GM12878 (cell line): Measurements from ENCODE around the gene ACTR5. TPM values are rescaled to one million over a fixed set of nuclear protein-coding genes. Genes with fewer than 3 reads are reported as not detected.

Experiments used
- ATAC-seq: fragments of 200-7000 bp; cut with Tn5 transposase; 3 replicates; pipeline ENCODE4 v1.9.1; 2020; ENCODE audit warnings: mild to moderate bottlenecking, moderate library complexity
- BruUV-seq: library from RNA; stranded (reverse); fragments of 400-500 nt; replicated peaks from 2 replicates; lab custom pipeline; 2021; lab: Mats Ljungman, UMichigan
- CTCF ChIA-PET: fragments of 300-600 bp; sonication (Branson Sonifier 250); formaldehyde crosslinking; extraction: SDS; loops from one replicate; lab custom pipeline; 2021; ENCODE audit warnings: inconsistent platforms; lab: Yijun Ruan, JAX
- POLR2A ChIA-PET: fragments of 350-600 bp; formaldehyde crosslinking; extraction: SDS; loops from one replicate; lab custom pipeline; 2021; ENCODE audit warnings: inconsistent platforms; lab: Charles Lee
- RAD21 ChIA-PET: fragments of 300-600 bp; sonication (Branson Sonifier 250); formaldehyde crosslinking; loops from one replicate; lab custom pipeline; 2023; ENCODE audit warnings: antibody characterized with exemption; ENCODE audit not compliant: unreplicated experiment; lab: Charles Lee
- SMC1A ChIA-PET: fragments of 300-600 bp; sonication (Branson Sonifier 250); formaldehyde crosslinking; loops from one replicate; lab custom pipeline; 2023; ENCODE audit not compliant: unreplicated experiment, uncharacterized antibody; lab: Charles Lee
- DNase-seq: peaks from one replicate; pipeline ENCODE4 v3.0.0-alpha.2; 2011; ENCODE audit warnings: low read depth, low spot score
- FAIRE-seq: peaks from 3 replicates; lab custom pipeline; 2011; peaks lifted over from hg19 to GRCh38; lab: Jason Lieb, UNC
- H2AFZ ChIP-seq: 2 replicates; pipeline ENCODE4 v1.6.0; 2011; ENCODE audit warnings: low read depth, low read length, control low read depth; ENCODE audit not compliant: control insufficient read depth
- H3K27ac ChIP-seq: 2 replicates; pipeline ENCODE4 v1.5.1; 2011; ENCODE audit warnings: control low read depth; ENCODE audit not compliant: control insufficient read depth, insufficient read depth
- H3K27me3 ChIP-seq, 2 experiments: replicated peaks in 1 of 2; 2 replicates each; pipeline versions ENCODE4 v1.6.0 to v1.6.1; 2011; ENCODE audit warnings: low read length in 1 of 2; ENCODE audit not compliant: control insufficient read depth in 2 of 2, insufficient read depth in 2 of 2
- H3K36me3 ChIP-seq, 2 experiments: 2 replicates each; pipeline ENCODE4 v1.5.1; 2011; ENCODE audit warnings: low read length in 1 of 2; ENCODE audit not compliant: control insufficient read depth in 2 of 2, insufficient read depth in 2 of 2
- H3K4me1 ChIP-seq: 2 replicates; pipeline ENCODE4 v1.6.1; 2011; ENCODE audit warnings: mild to moderate bottlenecking, low read length, moderate library complexity, mixed read lengths; ENCODE audit not compliant: control insufficient read depth, insufficient read depth
- H3K4me2 ChIP-seq: 2 replicates; pipeline ENCODE4 v1.6.0; 2011; ENCODE audit warnings: control low read depth; ENCODE audit not compliant: control insufficient read depth, insufficient read depth
- H3K4me3 ChIP-seq: fragments of 200-600 bp; sonication (generic); 2 replicates; pipeline ENCODE4 v1.5.1; 2016
- H3K79me2 ChIP-seq: 2 replicates; pipeline ENCODE4 v1.6.0; 2011; ENCODE audit warnings: low read length; ENCODE audit not compliant: control insufficient read depth, insufficient read depth
- H3K9ac ChIP-seq: 2 replicates; pipeline ENCODE4 v1.8.0; 2011; ENCODE audit warnings: low read length, control low read depth, mixed read lengths; ENCODE audit not compliant: control insufficient read depth, insufficient read depth
- H3K9me3 ChIP-seq: replicated peaks from 3 replicates; pipeline ENCODE4 v1.5.1; 2011; ENCODE audit warnings: mild to moderate bottlenecking, low read length; ENCODE audit not compliant: control insufficient read depth, insufficient read depth
- H4K20me1 ChIP-seq: 2 replicates; pipeline ENCODE4 v1.6.0; 2011; ENCODE audit not compliant: control insufficient read depth, insufficient read depth
- BCL11A ChIP-seq: IDR thresholded peaks from 2 replicates; pipeline ENCODE4 v1.6.1; 2011; ENCODE audit warnings: low read depth, low read length
- CTCF ChIP-seq, 3 experiments: IDR thresholded peaks in 2 of 3; conservative IDR thresholded peaks in 1 of 3; 2 replicates each; pipeline ENCODE4 v1.5.1; 2011; ENCODE audit warnings: low read depth in 3 of 3, low read length in 3 of 3, mild to moderate bottlenecking in 3 of 3, control low read depth in 2 of 3, moderate library complexity in 2 of 3, inconsistent platforms in 1 of 3, mixed read lengths in 1 of 3; ENCODE audit not compliant: control insufficient read depth in 2 of 3, insufficient read depth in 1 of 3; ENCODE audit errors: extremely low read depth in 1 of 3
- EZH2 ChIP-seq: IDR thresholded peaks from 2 replicates; pipeline ENCODE4 v1.6.1; 2012; ENCODE audit warnings: low read depth, mild to moderate bottlenecking, control low read depth, inconsistent platforms, low read length, borderline replicate concordance; ENCODE audit not compliant: control insufficient read depth
- MYC ChIP-seq: IDR thresholded peaks from 2 replicates; pipeline ENCODE4 v1.6.1; 2011; ENCODE audit warnings: mild to moderate bottlenecking, low read length, moderate library complexity, inconsistent platforms; ENCODE audit not compliant: insufficient read depth, insufficient replicate concordance, insufficient read length, severe bottlenecking
- RUNX3 ChIP-seq: IDR thresholded peaks from 2 replicates; pipeline ENCODE4 v1.6.1; 2012; ENCODE audit warnings: low read length, inconsistent platforms
- SMARCA5 ChIP-seq: fragments of 450-650 bp; IDR thresholded peaks from 2 replicates; pipeline ENCODE4 v1.6.1; 2017; ENCODE audit warnings: mild to moderate bottlenecking
- TBL1XR1 ChIP-seq: IDR thresholded peaks from 2 replicates; pipeline ENCODE4 v1.6.1; 2012; ENCODE audit warnings: low read depth, low read length, improper control_type of control experiment
- TCF3 ChIP-seq: IDR thresholded peaks from 2 replicates; pipeline ENCODE4 v1.6.1; 2012; ENCODE audit warnings: low read depth, mild to moderate bottlenecking, low read length, borderline replicate concordance; ENCODE audit not compliant: insufficient read depth
- WGBS: methylation state at CpG from one replicate; pipeline ENCODE4 v1.1.6; 2016; ENCODE audit warnings: low lambda C conversion rate; ENCODE audit not compliant: insufficient replicate concordance, insufficient coverage; ENCODE audit errors: missing lambda C conversion rate; 5-methylcytosine and 5-hydroxymethylcytosine counted together
- in situ Hi-C: fragments of 300-500 bp; cut with MboI; formaldehyde crosslinking; loops from 9 replicates; pipeline ENCODE4 v1.14.3; 2018; ENCODE audit warnings: mixed read lengths
- intact Hi-C: fragments of 100-400 bp; cut with micrococcal nuclease; formaldehyde crosslinking; loops from one replicate; pipeline ENCODE4 v1.14.2; 2022; ENCODE audit not compliant: unreplicated experiment
- polyA plus RNA-seq, 11 experiments: library from polyadenylated mRNA; depleted of rRNA in 4 of 11; unstranded in 6 of 11; stranded (reverse) in 5 of 11; fragments of >200 nt; fragmentation: Nextera tagmentation in 4 of 11; fragmentation: Illumina TruSeq in 1 of 11; extraction: Ambion mirVana in 4 of 11; extraction: Trizol in 1 of 11; gene quantifications; 1 replicate in 1 of 11; 2 replicates in 10 of 11; pipeline versions ENCODE4 v1.2.1 to v1.2.3, GENCODE V29; 2011 to 2016; ENCODE audit warnings: inconsistent platforms in 2 of 11, missing spikeins in 2 of 11, low read depth in 1 of 11
- total RNA-seq, 4 experiments: library from RNA; depleted of rRNA in 3 of 4; stranded (reverse); fragments of >200 nt in 3 of 4; fragmentation: Illumina TruSeq in 1 of 4; extraction: Trizol in 1 of 4; gene quantifications; 2 replicates each; pipeline versions ENCODE4 v1.2.1 to v1.2.3, GENCODE V29; 2013 to 2021
- TF ChIP-seq, protein P1 (sequence below): fragments of 450-650 bp; IDR thresholded peaks from 2 replicates; pipeline ENCODE4 v1.6.1; 2014; ENCODE audit warnings: mild to moderate bottlenecking

The ACTR5 gene
- total and polyA plus RNA-seq, 10 of the 15 experiments (the other 5 are each of a cell fraction or from before 2014, with no cell fraction given) = 0.52 to 14.7 (median 8.8) TPM

- in situ Hi-C loops (no loop called here), intact Hi-C loops (no loop called here)
- BruUV-seq = no TSS peak
- DNase-seq (no peak), ATAC-seq (peak; percentile 40), FAIRE-seq (no peak)
- RAD21 ChIA-PET = interaction anchor here (1.1 to 1.4 kb wide), 4 partner anchors 25 to 238 kb away, joined by 3 to 4 read pairs (median 4); no protein-coding TSS in a partner anchor
- Histone ChIP-seq H3K27ac (no peak overlapping the region), H3K4me3 (no peak overlapping the region; the same call in 1 of the 2 replicates), H4K20me1 (no peaks in the 10 kb centered on the region), H3K9ac (no peak overlapping the region), H2AFZ (no peak overlapping the region), H3K36me3 (no peaks in the 10 kb centered on the region), H3K4me2 (peak overlapping the region; percentile 41; the same call in 1 of the 2 replicates), H3K9me3 (peaks cover 7% of the 10 kb centered on the region; the same call in 2 of the 3 replicates), H3K79me2 (no peaks in the 10 kb centered on the region), H3K4me1 (peaks cover 8% of the 10 kb centered on the region), H3K27me3 (peaks cover 40 to 68% of the 10 kb centered on the region in 2 experiments)
- CTCF ChIA-PET = interaction anchor here (0.6 to 2.3 kb wide), 8 partner anchors 23 to 672 kb away, joined by 3 to 22 read pairs (median 4); partner anchors contain the start of gene ACTR5
- no peak for TF ChIP-seq CTCF (IDR thresholded peaks at IDR 0.05 in 2 of 3, conservative IDR thresholded peaks at IDR 0.05 in 1 of 3; ENCODE audit: control insufficient read depth in 2 of 3, extremely low read depth in 1 of 3, insufficient read depth in 1 of 3, low read depth in 3 of 3, low read length in 3 of 3)
- TF ChIP-seq, protein P1, sequence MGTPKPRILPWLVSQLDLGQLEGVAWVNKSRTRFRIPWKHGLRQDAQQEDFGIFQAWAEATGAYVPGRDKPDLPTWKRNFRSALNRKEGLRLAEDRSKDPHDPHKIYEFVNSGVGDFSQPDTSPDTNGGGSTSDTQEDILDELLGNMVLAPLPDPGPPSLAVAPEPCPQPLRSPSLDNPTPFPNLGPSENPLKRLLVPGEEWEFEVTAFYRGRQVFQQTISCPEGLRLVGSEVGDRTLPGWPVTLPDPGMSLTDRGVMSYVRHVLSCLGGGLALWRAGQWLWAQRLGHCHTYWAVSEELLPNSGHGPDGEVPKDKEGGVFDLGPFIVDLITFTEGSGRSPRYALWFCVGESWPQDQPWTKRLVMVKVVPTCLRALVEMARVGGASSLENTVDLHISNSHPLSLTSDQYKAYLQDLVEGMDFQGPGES = no peak
- TF ChIP-seq TCF3 = 0 out of 2 replicates have a peak, but pooled peaks have one; percentile 16
- TF ChIP-seq SMARCA5 = no peak
- 0 out of 2 replicates have a peak, but pooled peaks have one; percentile 39 for TF ChIP-seq EZH2
- no peak for TF ChIP-seq MYC
- TF ChIP-seq TBL1XR1 = no peak
- 0 out of 2 replicates have a peak, but pooled peaks have one; percentile 2 for TF ChIP-seq RUNX3
- TF ChIP-seq BCL11A = no peak
- SMC1A ChIA-PET = interaction anchor here (0.9 to 2.2 kb wide), 4 partner anchors 8 to 209 kb away, joined by 3 to 10 read pairs (median 5); no protein-coding TSS in a partner anchor
- POLR2A ChIA-PET = interaction anchor here (0.9 kb wide), 1 partner anchor 168 kb away, joined by 3 read pairs; no protein-coding TSS in a partner anchor
- 6% methylated on average over 34 of the region's 35 CpGs for WGBS
Observed at GRCh38 chr20:38725148-38725901, 22.9 kb upstream of the ACTR5 start.
